ENCODE results near the gene LGR6. TPM values are rescaled to one million over a fixed set of nuclear protein-coding genes. Genes with fewer than 3 reads are reported as not detected.

The LGR6 gene
- total RNA-seq, 2 experiments from 2014 or later: 0.08 TPM; not detected in 1

GRCh38 chr1:202214089-202214843 is 20.7 kb downstream of the LGR6 start:
- H3K27me3 Mint-ChIP-seq (ENCODE audit: low read depth): peaks cover 66% of the 10 kb centered on the region
- H3K9me3 Mint-ChIP-seq (ENCODE audit: insufficient read depth): no peaks in the 10 kb centered on the region
- DNase-seq (no peak), ATAC-seq (peak; percentile 34)
- CTCF ChIA-PET: interaction anchor here (1.2 to 2.4 kb wide), 4 partner anchors 8 to 102 kb away, joined by 3 to 5 read pairs (median 4); no protein-coding TSS in a partner anchor
- H3K27ac Mint-ChIP-seq: no peak overlapping the region
- POLR2A ChIA-PET: interaction anchor here (0.7 kb wide), 1 partner anchor 334 kb away, joined by 3 read pairs; no protein-coding TSS in a partner anchor
- peaks cover 7% of the 10 kb centered on the region for H3K4me1 Mint-ChIP-seq (ENCODE audit: low read depth)
- no peak overlapping the region for H3K4me3 Mint-ChIP-seq
- no peaks in the 10 kb centered on the region for H3K36me3 Mint-ChIP-seq (ENCODE audit: low read depth)

- Mint-ChIP-seq H3K4me3 (no peak overlapping the region), H3K9me3 (ENCODE audit: insufficient read depth) (no peaks in the 10 kb centered on the region), H3K36me3 (ENCODE audit: low read depth) (no peaks in the 10 kb centered on the region), H3K4me1 (ENCODE audit: low read depth) (peaks cover 7% of the 10 kb centered on the region), H3K27ac (no peak overlapping the region), H3K27me3 (ENCODE audit: low read depth) (peaks cover 63% of the 10 kb centered on the region)
- ChIA-PET POLR2A (interaction anchor here (0.7 kb wide), 1 partner anchor 99 kb away, joined by 3 read pairs; no protein-coding TSS in a partner anchor), CTCF (interaction anchor here (0.6 to 2.4 kb wide), 4 partner anchors 9 to 345 kb away, joined by 3 to 5 read pairs (median 4); no protein-coding TSS in a partner anchor)
- DNase-seq (no peak), ATAC-seq (no peak)
These were observed 22.0 kb downstream of the LGR6 start for GRCh38 chr1:202215472-202216130.

- ATAC-seq: no peak
- Mint-ChIP-seq H3K4me3 (no peak overlapping the region), H3K36me3 (ENCODE audit: low read depth) (no peaks in the 10 kb centered on the region), H3K27ac (no peak overlapping the region), H3K4me1 (ENCODE audit: low read depth) (peaks cover 7% of the 10 kb centered on the region), H3K27me3 (ENCODE audit: low read depth) (peaks cover 62% of the 10 kb centered on the region), H3K9me3 (ENCODE audit: insufficient read depth) (no peaks in the 10 kb centered on the region)
- DNase-seq: no peak
- POLR2A ChIA-PET: no interaction called here
- CTCF ChIA-PET: interaction anchor here (2.4 kb wide), 1 partner anchor 10 kb away, joined by 5 read pairs; no protein-coding TSS in a partner anchor
These were observed 23.1 kb downstream of the LGR6 start for GRCh38 chr1:202216691-202217090.

- no peaks in the 10 kb centered on the region for H3K36me3 Mint-ChIP-seq (ENCODE audit: low read depth)
- H3K27me3 Mint-ChIP-seq (ENCODE audit: low read depth): peaks cover 56% of the 10 kb centered on the region
- no peak for ATAC-seq
- no peaks in the 10 kb centered on the region for H3K9me3 Mint-ChIP-seq (ENCODE audit: insufficient read depth)
- peaks cover 7% of the 10 kb centered on the region for H3K4me1 Mint-ChIP-seq (ENCODE audit: low read depth)
- ChIA-PET CTCF (interaction anchor here (1.7 to 2.2 kb wide), 2 partner anchors 25 to 32 kb away, joined by 3 to 6 read pairs; partner anchors contain the start of gene LGR6), POLR2A (no interaction called here)
- H3K4me3 Mint-ChIP-seq: no peak overlapping the region
- no peak for DNase-seq
- H3K27ac Mint-ChIP-seq: no peak overlapping the region
These were observed 23.9 kb downstream of the LGR6 start for GRCh38 chr1:202217516-202217915.

GRCh38 chr1:202217951-202218350 is 24.4 kb downstream of the LGR6 start:
- H3K4me3 Mint-ChIP-seq: no peak overlapping the region

GRCh38 chr1:202220733-202221132 is 27.1 kb downstream of the LGR6 start:
- H3K9me3 Mint-ChIP-seq (ENCODE audit: insufficient read depth): no peaks in the 10 kb centered on the region
- DNase-seq (no peak), ATAC-seq (no peak)
- H3K4me3 Mint-ChIP-seq: no peak overlapping the region
- ChIA-PET CTCF (interaction anchor here (0.8 kb wide), 1 partner anchor 28 kb away, joined by 3 read pairs; no protein-coding TSS in a partner anchor), POLR2A (no interaction called here)
- no peaks in the 10 kb centered on the region for H3K4me1 Mint-ChIP-seq (ENCODE audit: low read depth)
- H3K27me3 Mint-ChIP-seq (ENCODE audit: low read depth): peaks cover 31% of the 10 kb centered on the region
- H3K36me3 Mint-ChIP-seq (ENCODE audit: low read depth): no peaks in the 10 kb centered on the region
- H3K27ac Mint-ChIP-seq: no peak overlapping the region

More at GRCh38 chr1:202217951-202218350, 24.4 kb downstream of the LGR6 start:
- H3K27me3 Mint-ChIP-seq (ENCODE audit: low read depth): peaks cover 51% of the 10 kb centered on the region
- no peak overlapping the region for H3K27ac Mint-ChIP-seq
- H3K9me3 Mint-ChIP-seq (ENCODE audit: insufficient read depth): no peaks in the 10 kb centered on the region
- ATAC-seq (no peak), DNase-seq (no peak)
- peaks cover 7% of the 10 kb centered on the region for H3K4me1 Mint-ChIP-seq (ENCODE audit: low read depth)
- ChIA-PET CTCF (interaction anchor here (1.7 to 2.2 kb wide), 2 partner anchors 25 to 32 kb away, joined by 3 to 6 read pairs; partner anchors contain the start of gene LGR6), POLR2A (no interaction called here)
- no peaks in the 10 kb centered on the region for H3K36me3 Mint-ChIP-seq (ENCODE audit: low read depth)

GRCh38 chr1:202221911-202222909 is 28.6 kb downstream of the LGR6 start:
- H3K4me3 Mint-ChIP-seq: no peak overlapping the region
- POLR2A ChIA-PET: interaction anchor here (0.5 kb wide), 1 partner anchor 715 kb away, joined by 3 read pairs; no protein-coding TSS in a partner anchor
- no peak for ATAC-seq
- H3K4me1 Mint-ChIP-seq (ENCODE audit: low read depth): peaks cover 4% of the 10 kb centered on the region
- no peaks in the 10 kb centered on the region for H3K36me3 Mint-ChIP-seq (ENCODE audit: low read depth)
- peaks cover 29% of the 10 kb centered on the region for H3K27me3 Mint-ChIP-seq (ENCODE audit: low read depth)
- CTCF ChIA-PET: no interaction called here
- H3K27ac Mint-ChIP-seq: no peak overlapping the region
- no peak for DNase-seq
- no peaks in the 10 kb centered on the region for H3K9me3 Mint-ChIP-seq (ENCODE audit: insufficient read depth)

GRCh38 chr1:202223121-202223860 is 29.7 kb downstream of the LGR6 start:
- CTCF ChIA-PET: no interaction called here
- DNase-seq (no peak), ATAC-seq (no peak)
- no peak overlapping the region for H3K4me3 Mint-ChIP-seq
- H3K9me3 Mint-ChIP-seq (ENCODE audit: insufficient read depth): no peaks in the 10 kb centered on the region
- POLR2A ChIA-PET: no interaction called here
- H3K27me3 Mint-ChIP-seq (ENCODE audit: low read depth): peaks cover 22% of the 10 kb centered on the region
- H3K27ac Mint-ChIP-seq: no peak overlapping the region
- H3K36me3 Mint-ChIP-seq (ENCODE audit: low read depth): no peaks in the 10 kb centered on the region
- peaks cover 15% of the 10 kb centered on the region for H3K4me1 Mint-ChIP-seq (ENCODE audit: low read depth)

GRCh38 chr1:202224453-202224852 is 30.9 kb downstream of the LGR6 start:
- Mint-ChIP-seq H3K4me1 (ENCODE audit: low read depth) (peaks cover 27% of the 10 kb centered on the region), H3K27ac (no peak overlapping the region), H3K27me3 (ENCODE audit: low read depth) (peaks cover 15% of the 10 kb centered on the region), H3K9me3 (ENCODE audit: insufficient read depth) (no peaks in the 10 kb centered on the region), H3K36me3 (ENCODE audit: low read depth) (no peaks in the 10 kb centered on the region), H3K4me3 (no peak overlapping the region)
- CTCF ChIA-PET: interaction anchor here (1.6 to 2.4 kb wide), 3 partner anchors 13 to 36 kb away, joined by 3 to 10 read pairs (median 9); partner anchors contain the start of gene LGR6
- DNase-seq (no peak), ATAC-seq (no peak)
- POLR2A ChIA-PET: no interaction called here

GRCh38 chr1:202225131-202225530 is 31.5 kb downstream of the LGR6 start:
- DNase-seq: no peak
- ChIA-PET POLR2A (no interaction called here), CTCF (interaction anchor here (1.6 to 2.4 kb wide), 3 partner anchors 12 to 36 kb away, joined by 3 to 10 read pairs (median 9); partner anchors contain the start of gene LGR6)
- ATAC-seq: no peak
- no peak overlapping the region for H3K4me3 Mint-ChIP-seq
- H3K4me1 Mint-ChIP-seq (ENCODE audit: low read depth): peaks cover 27% of the 10 kb centered on the region
- H3K9me3 Mint-ChIP-seq (ENCODE audit: insufficient read depth): no peaks in the 10 kb centered on the region
- H3K27me3 Mint-ChIP-seq (ENCODE audit: low read depth): peaks cover 17% of the 10 kb centered on the region
- H3K36me3 Mint-ChIP-seq (ENCODE audit: low read depth): no peaks in the 10 kb centered on the region
- no peak overlapping the region for H3K27ac Mint-ChIP-seq
